HG02642 (cell line): ENCODE results near the gene GMDS.
A peak's percentile ranks its signal among the peaks of the same experiment; 100 is the strongest.

Experiments
- ATAC-seq: cut with Tn5 transposase; IDR thresholded peaks from one replicate; pipeline ENCODE4 v1.9.1; 2021; ENCODE audit warnings: mild to moderate bottlenecking; ENCODE audit not compliant: unreplicated experiment, poor library complexity

The GMDS gene

DNA sequence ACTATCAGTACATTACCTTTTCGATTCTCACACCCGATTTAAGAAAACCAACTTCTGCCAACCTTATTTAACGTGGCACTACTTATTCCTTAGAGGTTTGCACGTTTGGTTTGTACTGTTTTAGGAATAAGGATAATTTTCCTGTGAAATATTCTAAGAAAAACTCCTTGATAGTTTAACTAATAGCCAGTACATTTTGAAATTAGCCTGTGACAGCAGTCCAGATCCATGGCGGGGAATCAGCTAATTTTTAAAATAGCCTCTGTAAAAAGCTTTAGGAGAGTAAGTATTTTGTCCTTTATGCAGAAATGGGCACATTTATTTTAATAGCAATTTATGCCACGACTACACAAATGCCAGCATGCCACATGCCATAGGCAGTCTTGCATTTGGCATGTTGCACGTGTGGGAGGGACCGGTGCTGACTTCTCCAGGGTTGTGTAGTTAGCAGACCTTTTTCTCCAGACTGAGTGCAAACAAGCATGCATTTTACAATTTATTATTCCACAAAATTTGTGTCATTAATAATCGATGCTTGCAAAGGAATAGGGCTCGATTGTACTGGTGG lies 629.5 kb downstream of the GMDS start:
- no peak for ATAC-seq

GRCh38 chr6:1615151-1615852 lies 630.1 kb downstream of the GMDS start:
- no peak for ATAC-seq

- ATAC-seq = no peak
These were observed 630.8 kb downstream of the GMDS start for GRCh38 chr6:1614448-1615150.

DNA sequence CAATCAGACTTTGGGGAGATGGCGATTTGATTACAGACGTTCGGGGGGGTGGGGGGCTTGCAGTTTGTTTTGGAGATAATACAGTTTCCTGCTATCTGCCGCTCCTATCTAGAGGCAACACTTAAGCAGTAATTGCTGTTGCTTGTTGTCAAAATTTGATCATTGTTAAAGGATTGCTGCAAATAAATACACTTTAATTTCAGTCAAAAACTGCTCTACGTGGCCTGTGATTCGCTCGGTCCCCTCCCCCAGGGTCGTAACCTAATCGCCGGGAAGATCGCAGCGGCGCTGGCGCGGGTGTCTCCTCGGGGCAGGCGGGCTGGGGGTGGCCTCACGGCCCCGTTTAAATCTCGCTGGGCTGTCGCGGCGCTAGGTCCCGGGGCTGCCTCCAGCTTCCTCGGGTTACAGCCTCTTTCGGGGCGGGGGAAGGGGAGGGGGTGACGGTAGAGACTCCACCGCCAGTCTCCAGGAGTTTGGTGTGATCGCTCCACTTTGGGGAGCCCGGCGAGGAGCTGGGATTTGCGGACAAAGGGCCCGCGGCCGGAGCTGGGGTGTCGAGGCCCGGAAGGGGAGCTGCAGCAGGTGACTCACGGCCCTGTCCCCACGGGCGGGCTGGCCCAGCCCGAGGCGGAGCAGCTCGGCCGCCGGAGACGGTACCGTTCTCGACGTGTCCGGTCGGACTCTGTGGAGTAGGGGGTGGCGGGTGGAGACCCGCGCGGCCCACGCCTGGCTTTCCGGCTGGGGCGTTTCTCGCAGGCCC lies 631.5 kb downstream of the GMDS start:
- no peak for ATAC-seq

DNA sequence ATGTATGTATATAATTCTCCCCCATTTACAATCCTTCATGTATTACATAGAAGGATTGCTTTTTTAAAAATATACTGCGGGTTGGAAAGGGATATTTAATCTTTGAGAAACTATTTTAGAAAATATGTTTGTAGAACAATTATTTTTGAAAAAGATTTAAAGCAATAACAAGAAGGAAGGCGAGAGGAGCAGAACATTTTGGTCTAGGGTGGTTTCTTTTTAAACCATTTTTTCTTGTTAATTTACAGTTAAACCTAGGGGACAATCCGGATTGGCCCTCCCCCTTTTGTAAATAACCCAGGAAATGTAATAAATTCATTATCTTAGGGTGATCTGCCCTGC lies 632.1 kb downstream of the GMDS start:
- no peak for ATAC-seq

- ATAC-seq = no peak
These were observed 632.5 kb downstream of the GMDS start for GRCh38 chr6:1612974-1613306.

- no peak for ATAC-seq
These were observed 633.0 kb downstream of the GMDS start for GRCh38 chr6:1612299-1612973.

- ATAC-seq = no peak
These were observed 633.7 kb downstream of the GMDS start for GRCh38 chr6:1611572-1612298.

- ATAC-seq = no peak
These were observed 634.2 kb downstream of the GMDS start for GRCh38 chr6:1611322-1611571.

DNA sequence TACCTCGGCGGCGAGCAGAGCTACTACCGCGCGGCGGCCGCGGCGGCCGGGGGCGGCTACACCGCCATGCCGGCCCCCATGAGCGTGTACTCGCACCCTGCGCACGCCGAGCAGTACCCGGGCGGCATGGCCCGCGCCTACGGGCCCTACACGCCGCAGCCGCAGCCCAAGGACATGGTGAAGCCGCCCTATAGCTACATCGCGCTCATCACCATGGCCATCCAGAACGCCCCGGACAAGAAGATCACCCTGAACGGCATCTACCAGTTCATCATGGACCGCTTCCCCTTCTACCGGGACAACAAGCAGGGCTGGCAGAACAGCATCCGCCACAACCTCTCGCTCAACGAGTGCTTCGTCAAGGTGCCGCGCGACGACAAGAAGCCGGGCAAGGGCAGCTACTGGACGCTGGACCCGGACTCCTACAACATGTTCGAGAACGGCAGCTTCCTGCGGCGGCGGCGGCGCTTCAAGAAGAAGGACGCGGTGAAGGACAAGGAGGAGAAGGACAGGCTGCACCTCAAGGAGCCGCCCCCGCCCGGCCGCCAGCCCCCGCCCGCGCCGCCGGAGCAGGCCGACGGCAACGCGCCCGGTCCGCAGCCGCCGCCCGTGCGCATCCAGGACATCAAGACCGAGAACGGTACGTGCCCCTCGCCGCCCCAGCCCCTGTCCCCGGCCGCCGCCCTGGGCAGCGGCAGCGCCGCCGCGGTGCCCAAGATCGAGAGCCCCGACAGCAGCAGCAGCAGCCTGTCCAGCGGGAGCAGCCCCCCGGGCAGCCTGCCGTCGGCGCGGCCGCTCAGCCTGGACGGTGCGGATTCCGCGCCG lies 634.7 kb downstream of the GMDS start:
- peak; percentile 29 for ATAC-seq

DNA sequence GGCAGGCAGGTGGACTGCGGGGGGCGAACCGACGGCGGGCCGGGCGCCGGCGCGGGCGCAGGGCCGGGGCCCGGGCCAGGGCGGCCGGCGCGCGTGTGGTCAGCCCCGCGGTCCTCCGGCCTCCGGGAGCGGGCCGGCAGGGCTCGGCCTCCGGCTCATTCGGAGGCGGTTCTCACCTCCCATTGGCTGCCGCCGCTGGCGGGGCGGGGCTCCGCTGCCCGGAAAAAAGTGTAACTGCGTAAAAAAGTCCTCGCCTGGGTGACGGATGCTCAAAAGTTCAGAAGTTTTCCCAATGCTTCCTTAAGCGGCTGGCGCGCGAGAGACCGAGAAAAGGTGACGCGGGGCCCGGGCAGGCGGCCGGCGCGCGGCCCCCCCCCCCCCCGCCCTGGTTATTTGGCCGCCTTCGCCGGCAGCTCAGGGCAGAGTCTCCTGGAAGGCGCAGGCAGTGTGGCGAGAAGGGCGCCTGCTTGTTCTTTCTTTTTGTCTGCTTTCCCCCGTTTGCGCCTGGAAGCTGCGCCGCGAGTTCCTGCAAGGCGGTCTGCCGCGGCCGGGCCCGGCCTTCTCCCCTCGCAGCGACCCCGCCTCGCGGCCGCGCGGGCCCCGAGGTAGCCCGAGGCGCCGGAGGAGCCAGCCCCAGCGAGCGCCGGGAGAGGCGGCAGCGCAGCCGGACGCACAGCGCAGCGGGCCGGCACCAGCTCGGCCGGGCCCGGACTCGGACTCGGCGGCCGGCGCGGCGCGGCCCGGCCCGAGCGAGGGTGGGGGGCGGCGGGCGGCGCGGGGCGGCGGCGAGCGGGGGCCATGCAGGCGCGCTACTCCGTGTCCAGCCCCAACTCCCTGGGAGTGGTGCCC lies 635.5 kb downstream of the GMDS start, which contains the start of gene FOXC1:
FOXC1 (plus strand) TSS at position 268 of the 849 bp plus-strand sequence; CDS start at position 799, 531 bp downstream.
- peak; percentile 54 for ATAC-seq

DNA sequence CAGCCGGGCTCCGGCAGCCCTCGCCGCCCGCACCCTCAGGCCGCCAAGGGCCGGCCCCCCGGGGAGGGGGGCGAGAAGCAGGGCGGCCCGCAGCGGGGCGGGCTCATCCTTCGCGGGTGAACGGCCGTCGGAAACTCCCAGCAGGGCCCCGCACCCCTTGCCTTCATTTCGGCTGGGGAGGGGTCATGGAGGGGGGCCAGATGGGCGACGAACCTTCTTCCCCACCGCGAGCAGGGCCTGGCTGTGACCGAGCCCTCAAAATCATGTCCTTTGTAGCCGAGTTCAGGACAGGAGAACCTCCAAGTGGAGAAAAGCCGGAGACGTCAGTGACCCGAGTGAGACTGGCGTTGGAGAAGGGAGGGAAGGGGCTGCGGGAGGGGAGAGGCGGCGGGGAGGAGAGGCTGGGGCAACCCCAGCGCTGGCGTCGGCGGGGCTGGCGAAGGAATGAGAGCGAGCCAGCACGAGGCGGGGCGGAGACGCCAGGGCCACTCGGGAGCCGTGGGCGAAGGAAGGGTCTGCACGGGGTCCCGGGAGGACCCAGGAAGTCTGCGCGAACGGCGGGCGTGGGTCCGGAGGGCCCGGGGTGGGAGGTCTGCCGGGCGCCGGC lies 636.3 kb downstream of the GMDS start:
- ATAC-seq = no peak

DNA sequence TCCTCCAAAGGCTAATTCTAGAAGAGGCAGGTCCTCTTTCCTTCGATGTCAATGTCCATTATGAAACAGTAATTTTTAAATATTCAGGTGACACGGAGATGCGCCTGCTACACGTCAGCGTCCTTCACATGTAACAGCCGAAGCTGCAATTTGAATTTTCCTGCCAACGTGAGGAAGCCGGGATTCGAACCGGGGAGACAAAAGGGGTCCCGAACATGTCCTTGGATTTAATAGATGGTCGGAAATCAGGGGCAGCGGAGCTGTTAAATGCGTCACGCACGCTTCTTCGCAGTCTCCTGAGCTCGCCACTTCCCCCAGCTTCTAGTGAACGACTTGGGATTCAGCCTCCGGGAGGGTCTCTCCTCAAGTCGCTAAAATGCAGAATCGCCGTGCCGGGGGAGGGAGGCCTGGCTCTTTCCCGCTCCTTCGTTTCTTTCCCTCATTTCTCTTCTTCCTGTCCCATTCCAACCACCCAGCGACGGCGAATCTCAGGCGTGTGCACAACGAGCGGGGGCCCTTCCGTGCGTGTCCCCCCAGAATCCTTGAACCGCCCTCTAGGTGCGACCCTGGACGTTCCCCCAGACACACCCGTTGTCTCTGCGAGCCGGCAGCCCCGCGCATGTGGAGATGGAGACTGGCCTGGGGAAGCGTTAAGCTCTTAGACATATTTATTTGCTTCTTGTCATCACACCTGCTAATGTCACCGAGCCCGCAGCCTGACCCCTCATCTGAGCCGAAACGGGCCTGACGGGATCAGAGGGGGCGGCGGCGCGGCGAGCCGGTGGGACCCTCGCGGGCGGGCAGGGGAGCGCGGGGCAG lies 637.0 kb downstream of the GMDS start:
- ATAC-seq = no peak

- no peak for ATAC-seq
These were observed 637.7 kb downstream of the GMDS start for GRCh38 chr6:1607516-1608221.

GRCh38 chr6:1606780-1607515 lies 638.5 kb downstream of the GMDS start:
- no peak for ATAC-seq
